ENCODE results near the gene NUBP1.
A peak's percentile ranks its signal among the peaks of the same experiment; 100 is the strongest.
"Not testable (repeated sequence)": the region's sequence is repeated elsewhere in the genome, so short reads cannot be mapped to it uniquely, and the experiment has no call there.

The NUBP1 gene

DNA sequence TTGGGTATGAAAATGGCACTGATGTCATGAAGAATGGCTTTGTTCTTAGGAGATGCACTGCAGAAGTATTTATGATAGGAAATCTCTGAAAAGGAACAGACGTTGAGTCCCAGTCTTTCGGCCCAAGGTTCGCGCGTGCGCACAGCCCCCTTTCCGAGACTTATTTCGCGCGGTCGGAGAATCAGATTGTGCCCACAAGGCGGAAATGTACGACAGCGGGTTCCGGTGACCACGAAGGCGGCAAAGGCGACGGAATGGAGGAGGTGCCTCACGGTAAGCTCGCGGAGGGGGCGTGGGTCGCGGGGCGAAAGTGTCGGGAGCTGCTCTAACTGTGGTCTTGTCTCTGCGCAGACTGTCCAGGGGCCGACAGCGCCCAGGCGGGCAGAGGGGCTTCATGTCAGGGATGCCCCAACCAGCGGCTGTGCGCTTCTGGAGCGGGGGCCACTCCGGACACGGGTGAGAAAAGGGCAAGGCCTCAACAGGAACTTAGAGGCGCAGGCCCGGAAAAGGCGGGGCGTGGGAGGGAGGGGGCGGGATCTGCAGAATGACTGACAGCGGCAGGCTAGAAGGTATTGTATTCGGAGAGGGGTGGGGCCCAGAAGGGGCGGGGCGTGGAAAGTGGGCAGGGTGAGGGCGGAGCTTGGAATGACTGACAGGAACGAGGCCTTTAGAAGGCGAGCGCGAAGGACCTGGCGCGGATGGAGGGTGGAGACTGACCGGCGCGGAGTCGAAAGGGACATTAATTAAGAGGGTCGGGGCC, at the start of gene NUBP1:
Gene NUBP1, plus strand, starts transcription at position 233 of the 760 bp plus-strand sequence. Its CDS starts 22 bp downstream, at position 255.
- peak; percentile 99 to 100 (median 100) for DNase-seq (ENCODE audit: low read depth in 4 of 4, low spot score in 1 of 4)

DNA sequence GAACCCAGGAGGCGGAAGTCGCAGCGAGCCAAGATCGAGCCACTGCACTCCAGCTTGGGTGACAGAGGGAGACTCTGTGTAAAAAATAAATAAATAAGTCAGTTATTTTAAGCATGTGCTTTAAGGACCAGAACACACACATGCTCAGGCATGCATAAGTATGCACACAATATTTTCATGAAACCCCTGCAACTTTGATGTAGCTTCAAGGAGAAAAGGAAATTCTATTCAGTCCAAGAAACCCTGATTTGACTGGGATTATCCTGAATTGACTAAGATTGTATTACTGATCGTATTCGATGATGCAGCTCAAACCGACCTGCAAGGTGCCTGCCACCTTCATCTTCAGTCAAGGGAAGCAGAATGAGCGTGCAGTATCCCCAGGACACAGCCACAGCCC, 49.8 kb upstream of the NUBP1 start:
- DNase-seq (ENCODE audit: low read depth in 4 of 4, low spot score in 1 of 4): no peak

DNA sequence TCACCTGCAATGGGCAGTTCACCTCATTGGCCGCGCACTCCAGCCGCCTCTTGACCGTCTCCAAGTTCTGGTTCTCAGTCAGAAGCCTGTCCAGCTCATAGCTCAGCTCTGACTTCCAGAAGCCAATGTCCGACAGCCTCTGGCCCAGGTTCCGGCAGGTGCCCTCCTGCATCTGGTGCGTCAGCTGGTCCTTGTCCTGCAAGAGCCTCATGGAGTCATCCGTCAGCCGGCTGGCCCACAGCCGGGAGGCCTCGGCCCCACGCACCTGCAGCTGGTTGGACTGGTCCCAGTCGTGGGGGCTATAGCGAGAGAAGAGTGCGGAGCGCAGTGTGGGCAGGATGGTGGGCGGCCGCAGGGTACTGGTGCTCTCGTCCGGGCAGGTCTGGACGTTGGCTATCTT, 49.3 kb upstream of the NUBP1 start:
- DNase-seq (ENCODE audit: low read depth in 4 of 4, low spot score in 1 of 4): no peak

DNA sequence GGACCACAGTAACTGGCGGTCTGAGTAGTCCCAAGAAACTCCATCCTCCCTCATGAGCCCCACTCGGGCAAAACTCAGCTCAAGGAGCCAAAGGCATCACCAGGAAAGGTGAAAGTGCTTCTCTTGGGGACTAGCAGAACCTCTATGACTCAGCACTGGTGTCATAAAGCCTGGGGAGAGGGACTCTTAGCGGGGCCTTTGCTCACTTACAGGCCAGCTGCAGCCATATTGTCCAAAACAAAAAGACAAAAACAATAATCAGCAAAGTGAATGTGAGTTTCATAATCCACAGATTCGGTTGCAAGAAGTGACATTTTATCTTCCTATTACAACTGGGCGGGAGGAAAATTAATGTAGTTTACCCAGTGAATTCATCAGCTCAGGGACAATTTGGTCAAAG, 48.8 kb upstream of the NUBP1 start, which contains the start of gene TEKT5:
Gene TEKT5, minus strand, starts transcription at position 101 of the 400 bp plus-strand sequence. Its CDS starts 57 bp downstream, at position 44.
- no peak for DNase-seq (ENCODE audit: low read depth in 4 of 4, low spot score in 1 of 4)

DNA sequence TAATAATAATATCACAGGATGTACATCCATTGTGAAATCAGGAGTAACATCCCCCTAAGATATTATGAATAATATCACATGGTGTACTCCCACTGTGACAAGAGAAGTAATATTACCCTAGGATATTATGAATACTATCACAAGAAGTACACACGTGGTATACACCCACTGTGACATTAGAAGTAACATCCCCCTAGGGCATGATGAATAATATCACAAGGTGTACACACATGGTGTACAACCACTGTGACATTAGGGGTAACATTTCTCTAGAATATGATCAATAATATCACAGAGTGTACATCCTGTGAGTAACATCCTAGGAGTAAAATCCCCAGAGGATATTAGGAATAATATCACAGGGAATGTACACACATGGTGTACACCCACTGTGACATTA, 43.9 kb upstream of the NUBP1 start:
- no peak for DNase-seq (ENCODE audit: low read depth in 4 of 4, low spot score in 1 of 4)

DNA sequence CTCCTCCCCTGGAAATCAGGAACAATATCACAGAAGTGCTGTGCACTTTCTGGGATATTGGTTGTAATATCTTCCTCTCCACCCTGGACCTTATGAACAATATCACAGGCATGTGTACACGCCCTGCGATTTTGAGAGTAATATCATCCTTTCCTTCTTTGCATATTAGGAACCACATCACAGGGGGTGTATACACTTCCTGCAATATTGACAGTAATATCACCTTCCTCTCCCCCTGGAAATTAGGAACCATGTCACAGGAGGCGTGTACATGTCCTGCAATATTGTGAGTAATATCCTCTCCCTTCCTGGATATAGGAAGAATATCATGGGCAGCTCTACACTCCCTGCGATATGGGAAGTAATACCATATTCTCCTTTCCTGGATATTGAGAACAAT, 34.7 kb upstream of the NUBP1 start:
- no peak for DNase-seq (ENCODE audit: low read depth in 4 of 4, low spot score in 1 of 4)

DNA sequence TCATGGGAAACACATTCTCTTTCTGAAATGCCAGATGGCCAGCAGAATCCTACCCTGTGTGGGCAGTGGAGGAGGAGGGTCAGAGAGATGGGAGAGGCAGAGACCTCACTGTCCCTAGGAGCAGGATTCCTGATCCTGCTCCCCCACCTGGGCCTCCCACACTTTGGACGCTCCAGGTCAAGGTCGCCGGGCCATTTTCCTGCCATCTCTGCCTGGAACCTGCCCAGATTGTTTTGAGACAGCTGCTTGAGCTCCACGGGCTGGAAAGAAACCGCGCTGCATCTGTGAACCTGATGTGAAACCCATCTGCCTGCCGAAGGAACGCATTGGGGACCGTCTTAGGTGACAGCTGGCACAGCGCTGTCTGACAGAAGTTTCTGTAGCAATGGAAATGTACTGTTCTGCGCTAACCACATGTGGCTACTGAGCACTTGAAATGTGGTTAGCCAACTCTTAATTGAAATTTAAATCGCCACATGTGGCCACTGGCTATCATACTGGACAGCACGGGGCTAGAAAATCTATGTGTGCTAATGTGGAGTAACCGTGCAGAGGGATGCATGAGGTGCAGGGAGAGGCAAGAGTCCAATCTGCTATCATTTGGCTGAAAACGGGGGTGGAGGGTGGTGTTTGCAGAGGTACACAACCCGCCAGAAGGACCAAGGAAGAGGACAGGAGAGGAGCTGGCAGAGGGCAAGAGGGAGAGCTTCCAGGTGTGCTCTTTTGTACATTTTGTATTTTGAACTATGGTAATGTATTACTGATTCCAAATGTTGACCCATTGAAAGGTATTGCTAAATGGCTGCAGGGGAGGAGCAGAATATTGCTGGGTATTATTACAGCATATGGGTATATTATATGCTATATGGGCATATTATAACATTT, 15.4 kb upstream of the NUBP1 start:
- no peak for DNase-seq (ENCODE audit: low read depth in 4 of 4, low spot score in 1 of 4)

DNA sequence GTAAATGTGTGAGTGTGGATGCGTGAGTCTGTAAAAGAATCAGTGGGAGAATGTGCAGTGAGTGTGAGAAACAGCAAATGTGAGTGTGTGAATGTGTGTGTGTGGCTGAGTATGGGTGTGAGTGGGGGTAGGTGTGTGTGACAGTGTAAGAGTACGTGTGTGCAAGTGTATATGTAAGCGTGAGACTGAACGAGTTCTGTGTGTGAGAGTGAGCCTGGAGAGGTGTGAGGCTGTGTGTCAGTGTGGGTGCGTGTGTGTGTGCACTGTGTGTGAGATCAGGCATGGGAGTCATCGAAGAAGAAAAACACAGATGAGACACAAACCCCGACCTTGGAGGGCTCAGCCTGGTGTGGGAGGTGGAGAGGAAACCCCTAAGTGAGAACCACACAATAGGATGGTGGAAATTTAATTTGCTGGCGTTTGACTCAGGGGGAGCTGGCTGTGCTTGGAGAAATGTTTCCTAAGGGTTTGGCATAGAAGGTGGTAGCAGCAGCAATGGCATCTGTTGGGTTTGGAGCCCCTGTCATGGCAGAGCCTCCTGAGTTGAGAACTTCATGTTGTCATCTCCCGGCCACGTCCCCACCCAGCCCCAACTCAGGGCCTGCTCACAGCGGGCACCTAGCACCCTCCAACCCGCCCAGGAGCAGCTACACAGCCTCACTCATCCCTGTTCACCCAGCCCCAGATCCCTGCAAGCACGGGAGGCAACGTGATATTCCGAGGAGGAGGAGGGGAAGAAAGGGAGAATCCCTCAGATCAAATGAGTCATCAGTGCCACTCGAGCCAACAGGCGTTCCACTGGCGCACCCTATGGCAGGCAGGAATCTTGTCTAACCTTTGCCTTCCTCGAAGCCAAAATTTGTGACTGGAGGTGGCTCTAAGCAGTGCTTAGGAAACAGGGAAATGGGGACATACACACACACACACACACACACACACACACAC, 14.3 kb upstream of the NUBP1 start:
- no peak for DNase-seq (ENCODE audit: low read depth in 4 of 4, low spot score in 1 of 4)

DNA sequence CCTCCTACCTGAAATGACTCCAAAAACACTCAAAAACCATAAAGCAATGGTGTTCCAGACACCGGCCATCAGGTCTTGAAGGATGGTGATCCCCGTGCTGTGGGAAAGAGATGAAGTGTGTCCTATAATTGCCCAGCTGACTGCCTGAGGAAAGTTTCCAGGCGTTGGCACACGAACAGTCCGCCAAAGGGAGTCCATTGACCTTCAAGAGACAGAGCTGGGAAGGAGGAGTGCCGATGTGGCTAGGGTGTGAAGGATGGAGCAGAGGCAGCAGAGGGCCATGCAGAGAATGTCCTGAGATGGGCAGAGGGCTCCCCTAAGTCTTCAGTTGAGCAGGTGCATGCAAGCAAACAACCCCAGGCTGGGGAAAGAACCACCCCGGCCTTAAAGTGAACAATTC, 11.9 kb upstream of the NUBP1 start:
- no peak for DNase-seq (ENCODE audit: low read depth in 4 of 4, low spot score in 1 of 4)

DNA sequence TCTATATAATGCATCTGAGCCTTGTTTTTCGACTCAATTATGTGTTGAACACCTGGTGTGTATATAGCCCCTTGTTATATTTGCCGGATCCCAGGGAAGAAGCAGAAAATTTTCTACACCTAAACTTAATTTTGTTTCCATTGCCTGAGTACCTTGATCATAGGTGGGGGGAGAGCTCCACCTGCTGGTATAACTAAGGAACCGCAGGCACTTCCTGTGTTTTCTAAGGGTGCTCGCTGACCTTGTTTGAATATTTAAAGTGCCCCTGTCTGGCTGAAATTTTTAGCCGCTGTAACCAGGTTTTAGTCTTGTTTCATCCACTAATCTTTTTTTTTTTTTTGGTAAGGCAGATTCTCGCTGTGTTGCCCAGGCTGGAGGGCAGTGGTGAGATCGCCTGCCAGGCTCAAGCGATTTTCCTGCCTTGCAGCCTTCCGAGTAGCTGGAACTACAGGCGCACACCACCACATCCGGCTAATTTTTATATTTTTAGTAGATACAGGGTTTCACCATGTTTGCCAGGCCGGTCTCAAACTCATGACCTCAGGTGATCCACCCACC, 6.5 kb upstream of the NUBP1 start:
- DNase-seq (ENCODE audit: low read depth in 4 of 4, low spot score in 1 of 4): peak; percentile 40 to 50 (median 42)

DNA sequence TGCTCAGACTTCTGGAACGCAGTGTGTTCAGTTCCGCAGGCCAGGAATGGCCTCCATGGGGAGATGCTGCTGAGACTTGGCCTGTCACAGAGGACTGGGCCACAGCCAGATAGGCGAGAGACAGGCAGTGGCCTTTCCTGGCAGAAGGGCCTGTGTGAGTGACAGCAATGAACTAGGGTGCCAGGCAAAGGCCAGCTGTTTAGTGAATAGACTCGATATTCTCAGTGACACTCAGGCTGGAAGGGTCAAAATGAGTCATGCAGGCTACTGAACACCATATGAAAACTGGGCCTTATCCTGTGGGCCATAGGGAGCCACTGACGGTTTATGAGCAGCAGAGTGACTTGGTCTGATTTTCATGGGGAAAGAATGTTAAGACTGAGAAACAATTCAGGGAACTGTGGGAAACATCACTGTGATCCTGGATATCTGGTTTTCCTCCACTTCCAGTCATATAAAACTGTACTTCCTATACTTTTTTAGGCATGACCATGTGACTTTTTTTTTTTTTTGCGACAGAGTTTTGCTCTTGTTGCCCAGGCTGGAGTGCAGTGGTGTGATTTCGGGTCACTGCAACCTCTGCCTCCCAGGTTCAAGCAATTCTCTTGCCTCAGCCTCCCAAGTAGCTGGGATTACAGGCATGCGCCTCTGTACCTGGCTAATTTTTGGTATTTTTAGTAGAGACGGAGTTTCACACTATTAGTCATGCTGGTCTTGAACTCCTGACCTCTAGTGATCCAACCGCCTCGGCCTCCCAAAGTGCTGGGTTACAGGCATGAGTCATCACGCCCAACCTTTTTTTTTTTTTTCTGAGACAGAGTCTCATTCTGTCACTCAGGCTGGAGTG, 5.2 kb upstream of the NUBP1 start:
- DNase-seq (ENCODE audit: low read depth in 4 of 4, low spot score in 1 of 4): peak in 1 of 4 experiments; percentile 47

DNA sequence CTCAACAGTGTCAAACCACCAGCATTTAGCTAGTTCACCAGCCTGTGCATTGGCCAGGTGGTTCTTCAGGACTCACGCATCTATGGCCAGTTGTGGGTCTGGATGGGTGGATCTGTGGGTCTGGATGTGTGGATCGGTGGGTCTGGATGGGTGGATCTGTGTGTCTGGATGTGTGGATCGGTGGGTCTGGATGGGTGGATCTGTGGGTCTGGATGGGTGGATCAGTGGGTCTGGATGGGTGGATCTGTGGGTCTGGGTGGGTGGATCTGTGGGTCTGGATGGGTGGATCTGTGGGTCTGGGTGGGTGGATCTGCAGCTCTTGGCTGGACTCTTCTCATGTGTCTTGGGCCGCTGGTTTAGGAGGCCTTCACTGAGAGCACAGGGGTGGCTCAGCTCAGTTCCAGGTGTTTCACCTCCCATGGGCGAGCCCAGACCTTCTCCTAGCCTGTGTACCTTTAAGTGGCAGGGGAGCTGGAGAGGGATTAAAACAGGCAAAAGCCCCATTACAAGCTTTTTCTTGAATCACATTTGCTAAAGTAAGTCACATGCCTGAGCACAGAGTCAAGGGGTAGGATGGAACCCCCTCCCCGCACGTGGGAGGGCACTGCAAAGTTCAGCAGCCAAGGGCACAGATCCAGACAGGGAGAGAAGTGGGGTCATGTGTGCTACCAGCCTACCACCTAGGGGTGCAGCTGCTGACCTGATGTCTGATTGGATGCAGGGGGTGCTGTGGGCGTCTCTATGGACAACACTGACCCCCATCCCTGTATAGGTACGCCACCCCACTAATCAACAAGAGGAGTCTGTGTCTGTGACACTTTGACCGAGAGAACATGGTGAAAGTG, 3.4 kb upstream of the NUBP1 start:
- no peak for DNase-seq (ENCODE audit: low read depth in 4 of 4, low spot score in 1 of 4)

DNA sequence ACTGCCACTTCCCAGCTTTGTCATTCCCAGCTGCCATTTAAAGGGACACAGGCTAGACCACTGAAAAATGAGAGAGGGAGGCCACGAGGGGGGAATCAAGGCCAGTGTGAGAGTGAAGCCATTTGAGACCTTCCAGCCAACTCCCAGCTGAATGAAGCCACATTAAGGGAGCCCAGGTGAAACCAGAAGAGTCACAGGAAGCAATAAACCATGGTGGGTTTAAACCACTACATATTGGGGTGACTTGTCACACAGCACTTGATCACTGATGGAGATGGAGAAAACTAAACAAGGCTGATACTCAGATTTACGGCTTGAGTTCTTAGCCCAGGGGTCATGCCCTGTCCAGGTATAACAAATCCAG, 2.8 kb upstream of the NUBP1 start:
- no peak for DNase-seq (ENCODE audit: low read depth in 4 of 4, low spot score in 1 of 4)

DNA sequence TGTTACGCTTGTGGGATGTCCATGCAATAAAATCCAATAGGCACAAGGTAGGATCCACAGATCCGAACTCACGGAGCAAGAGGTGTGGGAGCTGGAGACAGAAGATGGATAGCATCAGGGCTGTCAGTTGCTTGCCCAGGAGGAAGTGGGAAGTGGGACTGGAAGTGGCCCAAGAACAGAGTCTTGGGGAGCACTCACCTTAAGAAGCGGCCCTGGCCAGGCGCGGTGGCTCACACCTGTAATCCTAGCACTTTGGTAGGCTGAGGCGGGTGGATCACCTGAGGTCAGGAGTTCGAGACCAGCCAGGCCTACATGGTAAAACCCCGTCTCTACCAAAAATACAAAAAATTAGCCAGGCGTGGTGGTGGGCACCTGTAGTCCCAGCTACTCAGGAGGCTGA, 2.4 kb upstream of the NUBP1 start:
- DNase-seq (ENCODE audit: low read depth in 4 of 4, low spot score in 1 of 4): not testable (repeated sequence)

DNA sequence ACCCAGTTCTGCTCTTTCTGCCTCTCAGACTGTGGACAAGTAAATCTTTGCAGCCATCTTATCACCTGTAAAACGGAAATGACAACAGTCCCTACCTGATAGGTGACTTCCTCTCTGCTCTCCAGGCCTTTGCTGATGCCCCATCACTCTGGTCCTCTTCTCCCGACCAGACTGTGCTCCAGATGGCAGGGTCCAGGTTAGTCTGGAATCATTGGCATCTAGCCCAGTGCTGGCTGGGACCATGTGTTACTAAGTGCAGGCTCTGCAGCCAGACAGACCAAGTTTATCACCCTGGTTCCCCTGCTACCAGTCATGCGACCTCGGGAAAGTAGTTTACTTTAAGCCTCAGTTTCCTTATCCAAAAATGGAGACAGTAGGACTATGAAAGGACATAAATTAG, 1.8 kb upstream of the NUBP1 start:
- no peak for DNase-seq (ENCODE audit: low read depth in 4 of 4, low spot score in 1 of 4)

DNA sequence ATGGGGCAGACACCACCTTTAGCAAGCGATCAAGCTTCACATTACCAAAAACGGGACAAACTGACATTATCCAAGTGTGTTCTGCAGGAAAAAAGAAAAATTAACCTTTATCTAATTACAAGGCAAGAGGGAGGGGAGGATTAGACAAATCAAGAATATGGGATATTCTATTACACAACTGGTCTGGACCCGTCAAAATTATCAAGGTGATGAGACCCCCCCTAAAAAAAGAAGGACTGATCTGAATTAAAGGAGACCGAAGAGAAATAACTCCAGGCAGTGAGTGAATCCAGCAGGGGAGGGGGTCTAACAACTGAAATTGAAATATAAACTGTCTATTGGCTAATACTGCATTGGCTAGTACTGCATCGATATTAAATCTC, 424 bp upstream of the NUBP1 start:
- DNase-seq (ENCODE audit: low read depth in 4 of 4, low spot score in 1 of 4): no peak

DNA sequence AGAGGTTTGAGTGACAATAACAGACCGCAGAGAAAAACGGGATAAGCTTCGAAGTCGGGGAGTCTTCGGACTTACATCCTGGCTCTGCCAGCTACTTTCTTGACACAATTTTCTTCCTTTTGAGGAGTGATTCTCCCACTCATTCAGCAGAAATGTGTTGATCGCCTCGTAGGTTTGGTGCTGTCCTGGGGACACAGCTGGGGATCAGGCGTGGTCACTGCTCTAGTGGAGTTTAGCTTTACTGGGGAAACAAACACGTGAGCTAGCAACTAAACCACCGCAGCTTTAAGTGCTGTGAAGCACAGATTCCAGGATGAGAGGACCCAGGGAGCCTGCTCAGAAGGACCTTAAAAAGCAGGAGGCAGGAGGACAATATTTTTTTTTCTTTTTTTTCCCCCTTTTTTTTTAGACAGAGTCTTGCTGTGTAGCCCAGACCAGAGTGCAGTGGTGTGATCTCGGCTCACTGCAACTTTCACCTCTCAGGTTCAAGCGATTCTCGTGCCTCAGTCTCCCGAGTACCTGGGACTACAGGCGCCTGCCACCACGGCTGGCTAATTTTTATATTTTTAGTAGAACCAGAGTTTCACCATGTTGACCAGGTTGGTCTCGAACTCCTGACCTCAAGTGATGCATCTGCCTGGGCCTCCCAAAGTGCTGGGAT, 858 bp downstream of the NUBP1 start:
- DNase-seq (ENCODE audit: low read depth in 4 of 4, low spot score in 1 of 4): no peak

DNA sequence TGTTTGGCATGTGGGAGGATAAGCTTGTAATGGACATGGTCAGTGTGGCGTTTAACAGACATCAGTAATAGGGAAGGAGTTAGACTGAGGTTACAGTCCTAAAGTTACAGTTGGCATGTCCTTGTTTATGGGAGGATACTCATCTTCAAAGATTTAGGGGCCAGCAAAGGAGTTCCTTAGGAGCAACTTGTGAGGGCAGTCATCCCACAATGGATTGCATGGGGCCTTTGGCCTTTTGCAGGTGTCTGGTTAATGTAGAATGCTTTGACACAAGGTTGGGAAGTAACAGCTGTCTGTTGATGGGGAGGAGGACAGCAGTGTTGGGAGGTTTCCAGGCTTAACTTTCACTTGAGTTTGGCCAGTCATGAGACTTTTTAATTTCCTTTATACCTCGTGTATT, 2.2 kb downstream of the NUBP1 start:
- no peak for DNase-seq (ENCODE audit: low read depth in 4 of 4, low spot score in 1 of 4)

DNA sequence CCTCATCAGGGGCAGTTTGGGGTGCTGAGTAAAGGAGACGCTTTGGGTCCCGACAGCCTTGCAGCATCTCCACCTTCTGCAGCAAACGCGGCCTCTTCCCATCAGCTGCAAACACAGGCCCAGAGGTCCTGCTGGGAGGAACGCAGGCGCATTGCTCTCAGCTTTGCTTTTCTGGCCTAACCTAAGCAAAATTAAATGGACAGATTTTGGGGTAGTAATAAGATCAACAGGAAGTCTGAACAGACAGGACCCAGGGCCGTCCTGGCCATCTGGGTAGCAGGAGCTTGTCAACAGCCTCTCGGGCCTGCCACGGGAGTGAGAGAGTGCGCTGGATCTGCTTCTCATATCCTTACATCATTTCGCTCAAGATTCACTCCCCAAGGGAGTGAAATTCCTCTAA, 7.2 kb downstream of the NUBP1 start:
- no peak for DNase-seq (ENCODE audit: low read depth in 4 of 4, low spot score in 1 of 4)
